ENCODE measurements around the gene COL13A1. TPM values are rescaled to one million over a fixed set of nuclear protein-coding genes. Genes with fewer than 3 reads are reported as not detected.

The COL13A1 gene
- total and polyA plus RNA-seq, 2 experiments from 2014 or later: 5.2 to 8.6 TPM

- no peaks in the 10 kb centered on the region for H3K79me2 ChIP-seq (replicated peaks; ENCODE audit: insufficient read depth)
- peaks cover 12% of the 10 kb centered on the region for H3K4me1 Mint-ChIP-seq
- H3K9me2 ChIP-seq (ENCODE audit: insufficient read depth): no peaks in the 10 kb centered on the region
- no peaks in the 10 kb centered on the region for H4K20me1 ChIP-seq (replicated peaks; ENCODE audit: insufficient read depth)
- no peak overlapping the region for H3K27ac Mint-ChIP-seq
- no peak overlapping the region for H3K4me2 ChIP-seq
- DNase-seq (ENCODE audit: low spot score): no peak
- H3K4me3 Mint-ChIP-seq: no peak overlapping the region
- H3K4me3 ChIP-seq: no peak overlapping the region
- no peak for ATAC-seq
- no peaks in the 10 kb centered on the region for H3F3A ChIP-seq (replicated peaks; ENCODE audit: low read depth)
- H3K27me3 ChIP-seq (ENCODE audit: insufficient read depth): no peaks in the 10 kb centered on the region
- no peak overlapping the region for H3K27ac ChIP-seq (ENCODE audit: low read depth)
- peaks cover 9% of the 10 kb centered on the region for H3K27me3 Mint-ChIP-seq (ENCODE audit: insufficient read depth, low read depth, poor library complexity)
- H3K36me3 ChIP-seq (ENCODE audit: insufficient read depth): no peaks in the 10 kb centered on the region
- no peaks in the 10 kb centered on the region for H3K4me1 ChIP-seq (ENCODE audit: insufficient read depth)
- H3K36me3 Mint-ChIP-seq (ENCODE audit: low read depth): no peaks in the 10 kb centered on the region
- no peak overlapping the region for H2AFZ ChIP-seq
- no peaks in the 10 kb centered on the region for H3K9me3 Mint-ChIP-seq
- TF ChIP-seq EZH2phosphoT487 (IDR thresholded peaks at IDR 0.05; ENCODE audit: unreplicated experiment) (no peak), EZH2 (IDR thresholded peaks at IDR 0.05; ENCODE audit: low read depth, unreplicated experiment) (no peak), JUNB (IDR thresholded peaks at IDR 0.05; ENCODE audit: unreplicated experiment) (no peak), STAT1 (IDR thresholded peaks at IDR 0.05; ENCODE audit: unreplicated experiment) (no peak), POLR2AphosphoS5 (IDR thresholded peaks at IDR 0.05; ENCODE audit: low read depth) (no peak), CTCF (conservative IDR thresholded peaks at IDR 0.05; ENCODE audit: low read depth in 2 of 2) (no peak), ETS1 (IDR thresholded peaks at IDR 0.05) (no peak), REST (IDR thresholded peaks at IDR 0.05; ENCODE audit: unreplicated experiment) (no peak), NANOG (IDR thresholded peaks at IDR 0.05; ENCODE audit: borderline replicate concordance) (no peak)
Observed at GRCh38 chr10:69969977-69970376, 168.3 kb downstream of the COL13A1 start.

- Histone ChIP-seq H3F3A (replicated peaks; ENCODE audit: low read depth) (no peaks in the 10 kb centered on the region), H3K4me2 (no peak overlapping the region), H3K79me2 (replicated peaks; ENCODE audit: insufficient read depth) (no peaks in the 10 kb centered on the region), H3K36me3 (ENCODE audit: insufficient read depth) (no peaks in the 10 kb centered on the region), H2AFZ (no peak overlapping the region), H3K4me3 (no peak overlapping the region), H3K27me3 (ENCODE audit: insufficient read depth) (no peaks in the 10 kb centered on the region), H3K4me1 (ENCODE audit: insufficient read depth) (no peaks in the 10 kb centered on the region), H3K27ac (ENCODE audit: low read depth) (no peak overlapping the region), H4K20me1 (replicated peaks; ENCODE audit: insufficient read depth) (no peaks in the 10 kb centered on the region), H3K9me2 (ENCODE audit: insufficient read depth) (no peaks in the 10 kb centered on the region)
- DNase-seq (ENCODE audit: low spot score) (no peak), ATAC-seq (no peak)
- Mint-ChIP-seq H3K27ac (no peak overlapping the region), H3K36me3 (ENCODE audit: low read depth) (no peaks in the 10 kb centered on the region), H3K27me3 (ENCODE audit: insufficient read depth, low read depth, poor library complexity) (peaks cover 9% of the 10 kb centered on the region), H3K4me3 (no peak overlapping the region), H3K9me3 (peaks cover 3% of the 10 kb centered on the region; the same call in 1 of the 3 replicates), H3K4me1 (peaks cover 12% of the 10 kb centered on the region)
- TF ChIP-seq REST (IDR thresholded peaks at IDR 0.05; ENCODE audit: unreplicated experiment): no peak
- TF ChIP-seq ZNF331 (CRISPR knock-in tag; IDR thresholded peaks at IDR 0.05; ENCODE audit: low read depth): no peak
Observed at GRCh38 chr10:69972981-69973397, 171.3 kb downstream of the COL13A1 start.
